ENCODE results near the gene GAB1.

The GAB1 gene

DNA sequence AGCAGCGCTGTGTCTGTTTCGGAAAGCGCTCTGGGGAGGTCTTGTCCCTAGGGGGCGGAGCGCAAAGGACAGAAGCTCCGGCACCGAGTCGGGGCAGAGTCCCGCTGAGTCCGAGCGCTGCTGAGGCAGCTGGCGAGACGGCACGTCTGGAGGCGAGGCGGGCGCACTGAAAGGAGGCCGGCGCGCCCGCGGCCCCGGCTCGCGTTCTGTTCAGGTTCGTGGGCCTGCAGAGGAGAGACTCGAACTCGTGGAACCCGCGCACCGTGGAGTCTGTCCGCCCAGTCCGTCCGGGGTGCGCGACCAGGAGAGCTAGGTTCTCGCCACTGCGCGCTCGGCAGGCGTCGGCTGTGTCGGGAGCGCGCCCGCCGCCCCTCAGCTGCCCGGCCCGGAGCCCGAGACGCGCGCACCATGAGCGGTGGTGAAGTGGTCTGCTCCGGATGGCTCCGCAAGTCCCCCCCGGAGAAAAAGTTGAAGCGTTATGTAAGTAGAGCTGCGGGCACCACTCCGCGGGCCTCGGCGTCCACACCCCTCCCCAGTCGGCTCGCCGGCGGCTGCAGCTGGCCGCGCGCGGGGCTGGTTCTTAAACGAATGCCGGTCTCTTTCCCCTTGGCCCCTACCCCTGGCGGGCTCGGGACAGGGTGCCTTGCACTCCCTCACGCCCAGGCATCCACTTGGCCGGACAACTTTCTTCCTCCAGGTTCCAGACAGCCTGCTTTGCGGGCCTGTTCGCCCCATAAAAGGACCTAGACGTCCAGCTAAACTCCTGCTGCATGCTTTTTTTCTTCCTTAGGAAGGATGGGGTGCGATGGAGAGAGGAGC, at the start of gene GAB1:
Gene GAB1 (plus strand): TSS at position 96 of the 819 bp plus-strand sequence. CDS start 313 bp downstream, at position 409.
- no peak for DNase-seq

GRCh38 chr4:143287572-143287923, 49.1 kb upstream of the GAB1 start:
- DNase-seq = no peak

DNA sequence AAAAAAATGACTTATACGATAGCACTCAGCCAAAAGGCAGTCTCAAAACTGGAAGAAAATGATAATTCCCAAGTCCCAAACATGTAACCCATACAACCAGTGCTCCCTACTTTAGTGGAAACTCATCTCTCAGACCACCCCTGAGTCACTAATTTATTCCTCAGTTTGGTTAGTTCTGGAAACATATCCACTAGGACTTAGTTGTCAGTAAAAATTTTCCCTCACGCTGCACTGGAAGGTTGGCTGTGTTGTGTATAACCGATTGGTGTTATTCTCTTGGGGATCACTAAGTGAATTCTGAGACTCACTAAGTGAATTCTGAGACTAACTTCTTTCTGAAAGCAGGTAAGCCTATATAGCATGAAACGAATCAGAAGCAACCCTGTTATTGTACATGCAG, 48.5 kb upstream of the GAB1 start:
- DNase-seq = no peak

DNA sequence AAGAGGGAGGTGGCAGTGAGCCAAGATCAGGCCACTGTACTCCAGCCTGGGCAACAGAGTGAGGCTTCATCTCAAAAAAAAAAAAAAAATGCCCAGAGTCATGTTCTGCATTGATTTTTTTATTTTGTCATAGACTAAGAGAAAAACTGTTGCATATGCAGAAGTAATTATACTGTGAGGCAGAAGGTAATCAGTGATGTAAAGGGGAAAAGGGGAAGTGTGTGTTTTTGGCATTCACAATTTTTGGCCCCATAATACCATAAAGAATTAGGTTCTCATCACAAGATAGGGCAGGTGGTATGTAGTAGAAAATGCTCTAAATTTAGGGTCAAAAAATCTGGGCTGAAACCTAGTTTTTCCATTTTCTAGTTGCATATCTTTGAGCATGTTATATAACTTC, 47.3 kb upstream of the GAB1 start:
- DNase-seq = no peak

- no peak for DNase-seq
These were observed 45.4 kb upstream of the GAB1 start for GRCh38 chr4:143291314-143291713.

DNA sequence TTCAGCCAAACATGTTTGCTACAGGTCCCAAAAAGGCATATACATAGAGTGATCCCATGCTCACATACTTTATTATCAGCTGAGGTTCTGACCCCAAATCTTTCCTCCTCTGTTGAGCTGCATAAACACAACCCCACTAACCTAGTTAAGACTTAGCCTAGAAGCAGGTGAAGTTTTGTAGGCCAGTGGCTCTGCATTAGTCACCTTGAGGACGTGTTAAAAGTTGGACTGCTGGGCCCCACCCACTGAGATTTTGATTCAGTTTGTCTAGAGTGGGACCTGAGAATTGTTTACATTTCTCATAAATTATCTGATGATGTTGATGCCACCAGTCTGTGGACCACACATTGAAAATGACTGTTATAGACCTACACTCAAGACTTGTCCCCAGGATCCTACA, 43.8 kb upstream of the GAB1 start:
- DNase-seq = no peak

DNA sequence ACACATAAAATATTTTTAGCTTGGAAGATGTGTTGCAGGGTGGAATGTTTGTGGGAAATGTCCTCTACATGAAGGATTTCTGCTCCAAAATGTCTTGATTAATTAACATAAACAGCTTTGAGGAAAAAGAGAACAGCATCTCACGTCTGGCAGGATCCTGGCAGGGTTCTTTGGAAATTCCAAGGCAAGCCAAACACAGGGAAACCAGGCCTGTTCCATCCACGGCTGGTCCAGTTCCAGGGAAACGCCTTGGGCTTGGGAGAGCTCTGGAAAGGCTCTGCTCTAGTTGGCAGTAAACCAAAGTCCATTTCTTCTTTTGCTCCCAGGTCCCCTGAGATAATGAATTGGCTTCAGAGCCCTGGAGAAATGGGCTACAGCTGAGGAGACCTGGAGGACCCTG, 42.4 kb upstream of the GAB1 start:
- DNase-seq = no peak

- DNase-seq = no peak
These were observed 41.9 kb upstream of the GAB1 start for GRCh38 chr4:143294710-143295275.

DNA sequence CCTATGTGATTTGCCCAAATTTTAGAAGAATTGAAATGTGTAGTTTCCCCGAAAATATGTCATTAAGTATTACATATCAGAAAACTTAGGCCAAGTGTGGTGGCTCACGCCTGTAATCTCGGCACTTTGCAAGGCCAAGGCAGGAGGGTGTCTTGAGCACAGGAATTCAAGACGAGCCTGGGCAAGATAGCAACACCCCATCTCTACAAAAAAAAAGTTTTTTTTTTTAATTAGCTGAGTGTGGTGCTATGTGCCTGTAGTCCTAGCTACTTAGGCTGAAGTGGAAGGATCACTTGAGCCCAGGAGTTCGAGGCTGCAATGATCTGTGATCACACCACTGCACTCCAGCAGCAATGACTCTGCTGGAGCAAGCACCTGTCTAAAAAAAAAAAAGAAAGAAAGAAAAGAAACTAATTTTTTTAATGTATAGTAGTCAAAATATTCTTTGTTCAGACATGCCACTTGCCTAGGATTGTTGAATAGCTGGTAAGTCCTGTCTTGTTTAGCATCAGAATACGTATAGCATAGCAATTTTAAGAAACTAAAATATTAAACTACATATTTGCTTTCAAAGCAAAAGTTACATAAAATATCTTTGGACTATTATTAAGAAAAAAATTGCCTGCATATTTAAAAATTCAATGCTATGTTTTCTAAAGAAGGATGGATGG, 40.1 kb upstream of the GAB1 start:
- DNase-seq = no peak

DNA sequence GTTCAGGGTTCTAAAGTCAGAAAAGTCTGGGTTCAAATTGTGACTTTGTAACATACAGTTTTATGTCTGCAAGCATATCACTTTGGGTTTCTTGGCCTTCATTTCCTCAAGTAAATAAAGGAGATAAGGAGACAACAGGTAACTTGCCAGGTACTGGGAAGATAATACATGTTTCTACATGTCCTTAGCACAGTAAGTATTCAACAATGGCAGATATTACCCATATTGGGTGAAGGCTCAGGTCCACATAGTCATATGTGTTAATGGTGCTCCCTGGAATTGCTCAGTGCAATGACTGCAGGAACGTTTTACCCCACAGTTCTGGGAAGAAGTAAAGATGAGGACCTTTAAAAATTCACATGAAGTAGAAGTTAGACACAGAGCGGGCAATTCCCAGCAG, 35.8 kb upstream of the GAB1 start:
- DNase-seq = no peak

- no peak for DNase-seq
These were observed 34.1 kb upstream of the GAB1 start for GRCh38 chr4:143302536-143302935.

DNA sequence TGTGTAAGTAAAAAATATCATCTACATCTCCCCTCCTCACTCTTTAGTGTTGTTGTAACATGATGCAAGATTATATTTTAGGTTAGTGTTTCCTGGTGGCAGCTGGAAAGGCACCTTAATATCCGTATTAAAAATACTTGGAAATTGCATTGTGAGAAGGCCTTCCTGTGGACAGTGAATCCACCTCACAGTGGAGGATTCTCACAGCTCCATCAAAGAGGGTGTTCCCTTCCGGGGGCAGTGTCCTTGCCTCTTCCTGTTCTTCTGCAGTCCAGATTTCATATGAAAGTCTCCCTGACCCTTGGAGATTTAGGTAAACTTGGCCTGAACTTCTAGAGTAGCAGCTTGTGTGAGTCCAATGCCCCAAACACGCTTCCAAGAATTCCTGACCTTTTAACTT, 29.9 kb upstream of the GAB1 start:
- DNase-seq = no peak

DNA sequence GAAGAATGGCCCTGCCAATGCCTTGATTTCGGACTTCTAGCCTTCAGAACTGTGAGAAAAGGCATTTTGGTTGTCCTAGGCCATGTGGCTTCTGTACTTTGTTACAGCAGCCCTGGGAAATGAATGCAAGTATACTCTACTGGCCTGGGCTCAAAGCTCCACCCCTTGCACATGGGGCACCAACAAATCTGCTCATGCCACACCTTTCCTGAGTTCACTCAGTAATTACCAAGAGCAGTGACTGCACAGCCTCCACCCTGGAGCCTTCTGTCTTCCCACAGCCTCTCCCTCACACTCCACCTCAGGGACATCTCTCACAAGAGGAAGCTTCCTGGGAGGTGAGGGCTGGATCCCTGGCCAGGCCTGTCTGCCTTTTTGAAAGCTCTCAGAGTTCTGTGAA, 29.1 kb upstream of the GAB1 start:
- DNase-seq = no peak

GRCh38 chr4:143308377-143308776, 28.3 kb upstream of the GAB1 start:
- no peak for DNase-seq

GRCh38 chr4:143311924-143312323, 24.8 kb upstream of the GAB1 start:
- no peak for DNase-seq

DNA sequence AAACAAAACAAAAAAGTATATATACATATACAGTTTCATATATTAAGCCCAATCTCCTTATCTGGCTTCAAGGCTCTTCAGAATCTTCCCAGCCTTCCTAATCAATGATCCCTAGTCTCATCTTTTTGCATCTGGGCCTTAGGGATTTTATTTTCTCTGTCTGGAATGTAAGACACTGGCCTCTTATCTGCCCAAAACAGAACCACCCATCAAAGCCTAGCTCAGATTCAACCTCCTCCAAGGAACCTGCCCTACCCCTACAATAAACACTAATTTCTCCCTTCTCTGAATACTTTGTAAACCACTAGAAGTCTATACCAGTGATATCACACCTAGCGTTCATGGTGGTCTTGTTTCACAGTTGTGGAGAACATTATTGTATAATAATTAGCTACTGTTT, 23.2 kb upstream of the GAB1 start:
- no peak for DNase-seq

DNA sequence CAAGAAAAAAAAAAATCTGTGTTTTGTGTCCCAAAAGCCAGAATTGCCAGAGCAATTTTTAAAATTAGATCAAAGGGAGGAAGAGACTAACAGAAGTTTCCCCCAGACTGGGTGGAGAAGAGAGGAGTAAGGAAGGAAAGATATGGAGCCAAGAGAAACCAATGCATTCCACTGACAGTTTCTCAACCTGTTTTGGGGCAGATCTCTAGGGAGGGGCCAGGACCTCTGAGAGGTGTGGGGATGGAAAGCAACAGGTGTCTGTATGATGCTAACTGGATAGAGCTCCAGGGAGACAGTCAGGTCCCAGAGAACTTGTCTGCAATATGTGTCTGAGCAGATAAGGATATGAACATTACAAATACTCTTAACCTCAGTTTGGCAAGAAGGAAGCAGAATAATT, 22.7 kb upstream of the GAB1 start:
- DNase-seq = no peak

GRCh38 chr4:143320113-143320512, 16.6 kb upstream of the GAB1 start:
- no peak for DNase-seq

GRCh38 chr4:143326735-143327134, 9.9 kb upstream of the GAB1 start:
- no peak for DNase-seq

GRCh38 chr4:143329985-143330384, 6.7 kb upstream of the GAB1 start:
- DNase-seq = no peak

- DNase-seq = no peak
These were observed 496 bp upstream of the GAB1 start for GRCh38 chr4:143335979-143336780.

DNA sequence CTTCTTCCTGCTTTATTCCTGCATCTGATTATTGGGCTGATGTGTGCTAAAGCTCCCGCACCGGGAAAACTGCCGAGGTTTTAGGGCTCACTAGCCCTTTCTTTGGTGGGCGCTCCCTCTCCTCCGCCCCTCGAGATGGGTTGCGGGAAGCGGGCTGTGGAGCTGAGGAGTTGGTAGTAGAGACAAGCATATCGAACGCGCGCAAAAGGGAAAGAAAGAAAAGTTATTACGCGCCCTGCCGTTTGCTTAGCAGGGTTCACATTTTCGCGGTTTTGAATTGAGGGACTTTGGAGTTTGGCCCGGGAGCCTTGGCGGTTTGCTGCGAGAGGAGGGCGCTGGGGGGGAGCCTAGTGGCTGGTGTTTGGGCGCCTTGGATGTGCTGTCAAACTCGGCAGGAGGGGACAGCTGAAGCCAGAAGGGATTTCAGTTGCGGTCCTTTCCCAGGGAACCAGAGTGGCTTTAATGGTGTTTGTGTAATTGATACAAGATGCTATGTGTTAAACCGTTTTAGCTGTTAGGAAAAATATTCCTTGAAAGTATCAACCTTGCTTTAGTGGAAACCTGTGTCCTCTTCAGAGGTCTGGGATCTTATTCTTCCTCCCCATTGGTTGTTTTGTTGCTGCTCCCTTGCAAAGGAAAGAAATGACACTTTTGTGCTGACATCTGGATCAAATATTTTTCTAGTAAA, 1.1 kb downstream of the GAB1 start:
- no peak for DNase-seq

GRCh38 chr4:143338313-143338712, 1.6 kb downstream of the GAB1 start:
- DNase-seq = no peak

Data from stimulated activated naive CD4-positive, alpha-beta T cell (primary cell).